Muscle of leg (tissue), 11 donors: ENCODE measurements around the gene LIMA1. TPM values are rescaled to one million over a fixed set of nuclear protein-coding genes. Genes with fewer than 3 reads are reported as not detected.

Experiments used
- DNase-seq: peaks from one replicate; pipeline ENCODE4 v3.0.0; 2013
- H3K27ac ChIP-seq: one replicate; pipeline ENCODE4 v1.5.1; 2013; ENCODE audit warnings: mild to moderate bottlenecking, low read length, control low read depth
- H3K27me3 ChIP-seq: one replicate; pipeline ENCODE4 v1.6.1; 2013; ENCODE audit warnings: low read length; ENCODE audit not compliant: control insufficient read depth, insufficient read depth
- H3K36me3 ChIP-seq: one replicate; pipeline ENCODE4 v1.6.1; 2013; ENCODE audit warnings: low read length; ENCODE audit not compliant: control insufficient read depth, insufficient read depth
- H3K4me1 ChIP-seq: one replicate; pipeline ENCODE4 v1.6.1; 2013; ENCODE audit warnings: low read length; ENCODE audit not compliant: control insufficient read depth, insufficient read depth
- H3K4me3 ChIP-seq: one replicate; pipeline ENCODE4 v1.5.1; 2013; ENCODE audit warnings: low read length, control low read depth
- H3K9me3 ChIP-seq: replicated peaks from 2 replicates; pipeline ENCODE4 v1.6.1; 2013; ENCODE audit warnings: low read depth, low read length; ENCODE audit not compliant: control insufficient read depth
- WGBS: methylation state at CpG from one replicate; pipeline ENCODE4 v1.1.5; 2013; ENCODE audit warnings: missing lambda C conversion rate; ENCODE audit not compliant: insufficient coverage; 5-methylcytosine and 5-hydroxymethylcytosine counted together
- polyA plus RNA-seq, 8 donors: library from polyadenylated mRNA; unstranded; fragments of 120-200 nt; gene quantifications; one replicate each; pipeline versions ENCODE4 v1.2.1 to v1.2.3, GENCODE V29; 2013; ENCODE audit warnings: inconsistent platforms in 1 of 8, low replicate concordance in 1 of 8; ENCODE audit not compliant: insufficient read length in 8 of 8, insufficient read depth in 1 of 8
- total RNA-seq: library from RNA; stranded (reverse); fragments of 120-200 nt; gene quantifications from one replicate; pipeline ENCODE4 v1.2.4, GENCODE V29; 2013

The LIMA1 gene
- total and polyA plus RNA-seq, 9 donors = 89.5 to 125 (median 101) TPM

GRCh38 chr12:50211392-50212070 lies 71.8 kb downstream of the LIMA1 start:
- Histone ChIP-seq H3K4me1 (no peaks in the 10 kb centered on the region), H3K27ac (peak overlapping the region; percentile 67), H3K27me3 (no peaks in the 10 kb centered on the region), H3K4me3 (no peak overlapping the region), H3K9me3 (no peaks in the 10 kb centered on the region), H3K36me3 (peaks cover 8% of the 10 kb centered on the region)
- DNase-seq = peak; percentile 48
- WGBS = 40% methylated on average over 1 of the region's 6 CpGs

GRCh38 chr12:50207424-50207823 lies 75.9 kb downstream of the LIMA1 start:
- no peak for DNase-seq
- no CpG with 5 or more reads among the region's 2 CpGs for WGBS
- Histone ChIP-seq H3K36me3 (peaks cover 32% of the 10 kb centered on the region), H3K4me3 (no peak overlapping the region), H3K9me3 (no peaks in the 10 kb centered on the region), H3K27ac (no peak overlapping the region), H3K27me3 (no peaks in the 10 kb centered on the region), H3K4me1 (no peaks in the 10 kb centered on the region)

- peaks cover 34% of the 10 kb centered on the region for H3K36me3 ChIP-seq
- no peak overlapping the region for H3K27ac ChIP-seq
- H3K9me3 ChIP-seq = no peaks in the 10 kb centered on the region
- peaks cover under 1% of the 10 kb centered on the region for H3K4me1 ChIP-seq
- no peak for DNase-seq
- 86% methylated on average over 1 of the region's 6 CpGs for WGBS
- H3K27me3 ChIP-seq = no peaks in the 10 kb centered on the region
- H3K4me3 ChIP-seq = no peak overlapping the region
These were observed 77.7 kb downstream of the LIMA1 start for GRCh38 chr12:50205648-50206047.

GRCh38 chr12:50203691-50204090 lies 79.6 kb downstream of the LIMA1 start:
- DNase-seq = no peak
- Histone ChIP-seq H3K4me3 (no peak overlapping the region), H3K27me3 (no peaks in the 10 kb centered on the region), H3K9me3 (no peaks in the 10 kb centered on the region), H3K36me3 (peaks cover 40% of the 10 kb centered on the region), H3K27ac (no peak overlapping the region), H3K4me1 (peaks cover 8% of the 10 kb centered on the region)
- no CpG with 5 or more reads among the region's 2 CpGs for WGBS

GRCh38 chr12:50201987-50202521 lies 81.3 kb downstream of the LIMA1 start:
- Histone ChIP-seq H3K4me1 (peaks cover 10% of the 10 kb centered on the region), H3K27me3 (no peaks in the 10 kb centered on the region), H3K36me3 (peaks cover 39% of the 10 kb centered on the region), H3K27ac (no peak overlapping the region), H3K9me3 (no peaks in the 10 kb centered on the region), H3K4me3 (no peak overlapping the region)
- WGBS = no CpG with 5 or more reads among the region's 3 CpGs
- DNase-seq = no peak

GRCh38 chr12:50200552-50201273 lies 82.6 kb downstream of the LIMA1 start:
- WGBS = no CpG with 5 or more reads among the region's 2 CpGs
- Histone ChIP-seq H3K4me3 (no peak overlapping the region), H3K9me3 (no peaks in the 10 kb centered on the region), H3K27me3 (no peaks in the 10 kb centered on the region), H3K27ac (peak overlapping the region; percentile 30), H3K4me1 (peaks cover 12% of the 10 kb centered on the region), H3K36me3 (peaks cover 38% of the 10 kb centered on the region)
- peak; percentile 86 for DNase-seq

GRCh38 chr12:50198829-50199228 lies 84.5 kb downstream of the LIMA1 start:
- H3K4me1 ChIP-seq = peaks cover 12% of the 10 kb centered on the region
- no peaks in the 10 kb centered on the region for H3K27me3 ChIP-seq
- H3K4me3 ChIP-seq = no peak overlapping the region
- DNase-seq = no peak
- H3K9me3 ChIP-seq = no peaks in the 10 kb centered on the region
- H3K36me3 ChIP-seq = peaks cover 26% of the 10 kb centered on the region
- H3K27ac ChIP-seq = no peak overlapping the region
- 50% methylated on average over 1 of the region's 5 CpGs for WGBS

GRCh38 chr12:50197297-50197727 lies 86.0 kb downstream of the LIMA1 start:
- Histone ChIP-seq H3K27ac (no peak overlapping the region), H3K36me3 (peaks cover 24% of the 10 kb centered on the region), H3K4me3 (no peak overlapping the region)

GRCh38 chr12:50196537-50196936 lies 86.8 kb downstream of the LIMA1 start:
- no CpG with 5 or more reads among the region's 4 CpGs for WGBS
- no peak for DNase-seq
- no peak overlapping the region for H3K4me3 ChIP-seq

More at GRCh38 chr12:50197297-50197727, 86.0 kb downstream of the LIMA1 start:
- Histone ChIP-seq H3K4me1 (peaks cover 12% of the 10 kb centered on the region), H3K27me3 (no peaks in the 10 kb centered on the region), H3K9me3 (no peaks in the 10 kb centered on the region)
- no CpG with 5 or more reads among the region's 5 CpGs for WGBS
- no peak for DNase-seq

GRCh38 chr12:50195832-50196231 lies 87.5 kb downstream of the LIMA1 start:
- no peak overlapping the region for H3K4me3 ChIP-seq
- DNase-seq = peak; percentile 89
- H3K27ac ChIP-seq = peak overlapping the region; percentile 49
- no CpG with 5 or more reads among the region's 4 CpGs for WGBS
- no peaks in the 10 kb centered on the region for H3K27me3 ChIP-seq
- H3K36me3 ChIP-seq = peaks cover 32% of the 10 kb centered on the region
- peaks cover 12% of the 10 kb centered on the region for H3K4me1 ChIP-seq
- H3K9me3 ChIP-seq = no peaks in the 10 kb centered on the region

More at GRCh38 chr12:50196537-50196936, 86.8 kb downstream of the LIMA1 start:
- H3K27me3 ChIP-seq = no peaks in the 10 kb centered on the region
- H3K9me3 ChIP-seq = no peaks in the 10 kb centered on the region
- H3K27ac ChIP-seq = peak overlapping the region; percentile 49
- peaks cover 26% of the 10 kb centered on the region for H3K36me3 ChIP-seq
- peaks cover 12% of the 10 kb centered on the region for H3K4me1 ChIP-seq
